Mucosa of descending colon (tissue), 3 donors: ENCODE results near the gene FLT4. TPM values are rescaled to one million over a fixed set of nuclear protein-coding genes. Genes with fewer than 3 reads are reported as not detected.
"Not testable (repeated sequence)": the region's sequence is repeated elsewhere in the genome, so short reads cannot be mapped to it uniquely, and the experiment has no call there.

Experiments used
- ATAC-seq: fragments of 200-7000 bp; cut with Tn5 transposase; one replicate; pipeline ENCODE4 v1.9.1; 2020; ENCODE audit warnings: mild to moderate bottlenecking, moderate library complexity
- DNase-seq, 3 donors: peaks; one replicate each; pipeline ENCODE4 v3.0.0-alpha.2; 2020
- H3K36me3 ChIP-seq: fragments of 200-600 bp; one replicate; pipeline ENCODE4 v1.8.0; 2021; ENCODE audit warnings: low read depth, mild to moderate bottlenecking
- H3K4me1 ChIP-seq: fragments of 200-600 bp; one replicate; pipeline ENCODE4 v1.8.0; 2021; ENCODE audit warnings: low read depth, mild to moderate bottlenecking
- H3K4me3 ChIP-seq: fragments of 200-600 bp; one replicate; pipeline ENCODE4 v1.8.0; 2021; ENCODE audit warnings: mild to moderate bottlenecking
- H3K9me3 ChIP-seq: fragments of 200-600 bp; one replicate; pipeline ENCODE4 v1.8.0; 2021; ENCODE audit warnings: mild to moderate bottlenecking
- intact Hi-C, 2 donors: fragments of 100-400 bp; cut with DNase I in 1 of 2; cut with micrococcal nuclease in 1 of 2; formaldehyde crosslinking; loops; one replicate each; pipeline versions ENCODE4 v1.11.0 to v1.11.1; 2022; cut with DNase I, micrococcal nuclease
- total RNA-seq, 3 donors: library from RNA; stranded (reverse); fragmentation: NEBNext Ultra II Directional in 2 of 3; extraction: Animal tissue kit (Norgen Biotek cat#: 25700) in 2 of 3; gene quantifications; one replicate each; pipeline versions ENCODE4 v1.2.1 to v1.2.4, GENCODE V29; 2021 to 2023
- TF ChIP-seq, protein P1 (sequence below): fragments of 200-600 bp; IDR thresholded peaks from one replicate; pipeline ENCODE4 v1.8.0; 2022; ENCODE audit warnings: antibody characterized with exemption, mild to moderate bottlenecking
- donor health status: DM: no; HTN: no; CAD: no; lungs with moderate emphysema.
- donor health status: DM: no; HTN: no; CAD: no.
- donor health status: DM: no; HTN: yes; CAD: no.

FLT4 gene
- total RNA-seq, 3 donors from 2014 or later: 2.8 to 9.7 (median 6.0) TPM

DNA sequence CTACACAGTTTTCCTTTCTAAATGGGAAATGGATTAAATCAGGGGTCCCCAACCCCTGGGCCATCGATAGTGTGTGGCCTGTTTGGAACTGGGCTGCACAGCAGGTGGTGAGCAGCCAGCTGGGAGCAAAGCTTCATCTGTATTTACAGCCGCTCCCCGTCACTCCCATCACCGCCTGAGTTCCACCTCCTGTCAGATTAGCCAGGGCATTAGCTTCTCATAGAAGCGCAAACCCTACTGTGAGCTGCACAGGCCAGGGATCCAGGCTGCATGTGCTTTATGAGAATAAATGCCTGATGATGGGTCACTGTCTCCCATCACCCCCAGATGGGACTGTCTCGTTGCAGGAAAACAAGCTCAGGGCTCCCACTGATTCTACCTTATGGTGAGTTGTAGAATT is 41.2 kb upstream of the FLT4 start:
- Histone ChIP-seq H3K4me3 (no peak overlapping the region), H3K36me3 (no peaks in the 10 kb centered on the region), H3K4me1 (no peaks in the 10 kb centered on the region), H3K9me3 (no peaks in the 10 kb centered on the region)
- TF ChIP-seq, protein P1, sequence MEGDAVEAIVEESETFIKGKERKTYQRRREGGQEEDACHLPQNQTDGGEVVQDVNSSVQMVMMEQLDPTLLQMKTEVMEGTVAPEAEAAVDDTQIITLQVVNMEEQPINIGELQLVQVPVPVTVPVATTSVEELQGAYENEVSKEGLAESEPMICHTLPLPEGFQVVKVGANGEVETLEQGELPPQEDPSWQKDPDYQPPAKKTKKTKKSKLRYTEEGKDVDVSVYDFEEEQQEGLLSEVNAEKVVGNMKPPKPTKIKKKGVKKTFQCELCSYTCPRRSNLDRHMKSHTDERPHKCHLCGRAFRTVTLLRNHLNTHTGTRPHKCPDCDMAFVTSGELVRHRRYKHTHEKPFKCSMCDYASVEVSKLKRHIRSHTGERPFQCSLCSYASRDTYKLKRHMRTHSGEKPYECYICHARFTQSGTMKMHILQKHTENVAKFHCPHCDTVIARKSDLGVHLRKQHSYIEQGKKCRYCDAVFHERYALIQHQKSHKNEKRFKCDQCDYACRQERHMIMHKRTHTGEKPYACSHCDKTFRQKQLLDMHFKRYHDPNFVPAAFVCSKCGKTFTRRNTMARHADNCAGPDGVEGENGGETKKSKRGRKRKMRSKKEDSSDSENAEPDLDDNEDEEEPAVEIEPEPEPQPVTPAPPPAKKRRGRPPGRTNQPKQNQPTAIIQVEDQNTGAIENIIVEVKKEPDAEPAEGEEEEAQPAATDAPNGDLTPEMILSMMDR: no peak
- ATAC-seq (no peak), DNase-seq (no peak)
- intact Hi-C loops: no loop called here

GRCh38 chr5:180689775-180690174 is 40.4 kb upstream of the FLT4 start:
- no peak for DNase-seq
- H3K36me3 ChIP-seq: no peaks in the 10 kb centered on the region
- intact Hi-C loops: no loop called here

GRCh38 chr5:180689071-180689694 is 39.8 kb upstream of the FLT4 start:
- intact Hi-C loops: no loop called here
- DNase-seq (no peak), ATAC-seq (peak; percentile 41)
- H3K9me3 ChIP-seq: no peaks in the 10 kb centered on the region
- TF ChIP-seq, protein P1: no peak
- H3K4me3 ChIP-seq: no peak overlapping the region
- H3K4me1 ChIP-seq: no peaks in the 10 kb centered on the region
- H3K36me3 ChIP-seq: no peaks in the 10 kb centered on the region

More at GRCh38 chr5:180689775-180690174, 40.4 kb upstream of the FLT4 start:
- no peak overlapping the region for H3K4me3 ChIP-seq
- H3K9me3 ChIP-seq: no peaks in the 10 kb centered on the region
- ATAC-seq: no peak
- TF ChIP-seq, protein P1: no peak
- no peaks in the 10 kb centered on the region for H3K4me1 ChIP-seq

DNA sequence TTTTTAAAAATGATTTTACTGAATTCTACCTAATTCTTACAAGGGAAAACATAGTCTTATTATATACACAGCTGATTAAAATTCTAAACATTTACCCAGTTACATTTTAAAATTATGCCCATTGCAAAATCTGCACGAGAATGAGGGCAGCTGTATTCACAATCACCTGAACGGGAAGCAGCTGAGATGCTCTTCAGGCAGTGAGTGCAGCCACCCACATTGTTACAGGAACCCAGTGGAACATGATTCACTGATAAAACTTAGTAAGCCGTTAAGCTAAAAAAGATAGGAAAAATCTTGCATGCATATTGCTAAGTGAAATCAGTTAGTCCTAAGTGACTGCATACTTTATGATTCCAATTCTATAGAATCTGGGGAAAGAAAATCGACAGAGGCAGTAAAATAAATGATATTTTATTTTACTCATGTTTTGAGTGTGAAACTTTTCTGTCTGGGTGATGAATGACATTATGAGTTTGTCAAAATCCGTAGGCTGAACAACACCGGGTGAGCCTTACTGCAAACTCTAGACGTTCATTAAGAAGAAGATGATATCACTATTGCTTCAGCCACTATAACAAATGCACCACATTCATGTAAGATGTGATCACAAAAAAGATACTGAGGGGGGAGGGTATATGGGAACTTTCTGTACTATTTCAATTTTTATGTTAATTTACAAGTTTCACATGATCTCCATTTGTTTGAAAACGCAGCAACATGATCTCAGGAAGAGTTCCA is 39.1 kb upstream of the FLT4 start:
- DNase-seq (no peak), ATAC-seq (no peak)
- H3K9me3 ChIP-seq: no peaks in the 10 kb centered on the region
- no peak overlapping the region for H3K4me3 ChIP-seq
- H3K4me1 ChIP-seq: no peaks in the 10 kb centered on the region
- TF ChIP-seq, protein P1: no peak
- no peaks in the 10 kb centered on the region for H3K36me3 ChIP-seq
- intact Hi-C loops: no loop called here

- H3K9me3 ChIP-seq, ATAC-seq, H3K36me3 ChIP-seq, H3K4me3 ChIP-seq, DNase-seq, H3K4me1 ChIP-seq, intact Hi-C loops: not testable (repeated sequence)
These were observed 37.4 kb upstream of the FLT4 start for GRCh38 chr5:180686799-180687198.

- Histone ChIP-seq H3K36me3 (no peaks in the 10 kb centered on the region), H3K4me1 (no peaks in the 10 kb centered on the region), H3K9me3 (no peaks in the 10 kb centered on the region), H3K4me3 (no peak overlapping the region)
- intact Hi-C loops: no loop called here
- no peak for ATAC-seq
- TF ChIP-seq, protein P1: no peak
- no peak for DNase-seq
These were observed 35.3 kb upstream of the FLT4 start for GRCh38 chr5:180684623-180685161.
